ENCODE measurements around the gene PRKACB.

PRKACB gene

GRCh38 chr1:84165601-84166000, 21.5 kb downstream of the PRKACB start:
- no peak overlapping the region for H3K4me3 ChIP-seq (ENCODE audit: low read length)
- H3K4me1 ChIP-seq (ENCODE audit: control insufficient read depth, low read depth, low read length): no peaks in the 10 kb centered on the region
- no peak overlapping the region for H3K4me2 ChIP-seq (ENCODE audit: low read length)
- no peak overlapping the region for H2AK5ac ChIP-seq (ENCODE audit: low read length)
- H3K79me2 ChIP-seq (ENCODE audit: control insufficient read depth, insufficient read depth, low read length): no peaks in the 10 kb centered on the region
- H2BK120ac ChIP-seq (ENCODE audit: low read depth, low read length): no peak overlapping the region
- no peak overlapping the region for H2BK15ac ChIP-seq (replicated peaks; ENCODE audit: low read depth)
- H3K79me1 ChIP-seq (ENCODE audit: low read length): peaks cover 1% of the 10 kb centered on the region
- H2BK5ac ChIP-seq (ENCODE audit: low read length): no peak overlapping the region
- no peak overlapping the region for H4K8ac ChIP-seq (ENCODE audit: low read depth, low read length)
- H3K27me3 ChIP-seq (ENCODE audit: insufficient read depth, low read length, poor library complexity): no peaks in the 10 kb centered on the region
- H3K56ac ChIP-seq (ENCODE audit: low read length): no peak overlapping the region
- no peak for DNase-seq
- no peak overlapping the region for H3K23ac ChIP-seq (ENCODE audit: low read length)
- H4K5ac ChIP-seq (ENCODE audit: low read length): no peak overlapping the region
- H3K18ac ChIP-seq (ENCODE audit: low read length): no peak overlapping the region
- H3K9ac ChIP-seq (ENCODE audit: low read length): no peak overlapping the region
- 100% methylated on average over 1 of the region's 1 CpG for WGBS (ENCODE audit: extremely low coverage, insufficient coverage, low lambda C conversion rate)
- no peaks in the 10 kb centered on the region for H3K36me3 ChIP-seq (ENCODE audit: control insufficient read depth, insufficient read depth, low read length)
- no peak overlapping the region for H3K4ac ChIP-seq (ENCODE audit: low read depth, low read length)
- H3K27ac ChIP-seq (ENCODE audit: low read depth, low read length): no peak overlapping the region

GRCh38 chr1:84166797-84167196, 22.7 kb downstream of the PRKACB start:
- Histone ChIP-seq H3K18ac (ENCODE audit: low read length) (no peak overlapping the region), H3K36me3 (ENCODE audit: control insufficient read depth, insufficient read depth, low read length) (no peaks in the 10 kb centered on the region), H3K79me1 (ENCODE audit: low read length) (peaks cover 1% of the 10 kb centered on the region), H3K23ac (ENCODE audit: low read length) (no peak overlapping the region), H2BK5ac (ENCODE audit: low read length) (no peak overlapping the region), H2AK5ac (ENCODE audit: low read length) (no peak overlapping the region), H3K4ac (ENCODE audit: low read depth, low read length) (no peak overlapping the region), H2BK120ac (ENCODE audit: low read depth, low read length) (no peak overlapping the region), H3K27ac (ENCODE audit: low read depth, low read length) (no peak overlapping the region), H3K4me3 (ENCODE audit: low read length) (no peak overlapping the region), H3K9ac (ENCODE audit: low read length) (no peak overlapping the region), H3K56ac (ENCODE audit: low read length) (no peak overlapping the region), H4K5ac (ENCODE audit: low read length) (no peak overlapping the region), H2BK15ac (replicated peaks; ENCODE audit: low read depth) (no peak overlapping the region), H4K8ac (ENCODE audit: low read depth, low read length) (no peak overlapping the region), H3K4me1 (ENCODE audit: control insufficient read depth, low read depth, low read length) (no peaks in the 10 kb centered on the region), H3K79me2 (ENCODE audit: control insufficient read depth, insufficient read depth, low read length) (no peaks in the 10 kb centered on the region), H3K4me2 (ENCODE audit: low read length) (no peak overlapping the region), H3K27me3 (ENCODE audit: insufficient read depth, low read length, poor library complexity) (no peaks in the 10 kb centered on the region)
- whole genome bisulfite sequencing (ENCODE audit: extremely low coverage, insufficient coverage, low lambda C conversion rate): no CpG with 5 or more reads among the region's 1 CpG
- DNase-seq: no peak

DNA sequence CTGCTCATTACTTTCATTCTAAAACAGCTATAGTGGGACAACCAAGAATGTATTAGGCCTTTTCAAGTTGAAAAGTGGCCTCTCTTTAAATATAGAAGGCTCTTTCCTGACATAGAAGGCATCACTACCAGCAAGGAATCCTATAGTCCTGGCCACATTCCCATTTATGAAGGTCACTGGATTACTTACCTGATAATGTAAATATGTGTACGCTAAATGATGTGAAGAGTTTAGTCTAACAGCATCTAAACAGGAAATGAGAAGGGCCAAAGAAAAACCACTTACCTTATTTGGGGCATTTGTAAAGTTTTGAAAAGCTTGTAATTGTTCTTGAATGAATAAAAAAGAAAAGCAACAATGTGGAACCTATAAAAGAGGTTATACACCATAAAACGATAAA, 24.7 kb downstream of the PRKACB start:
- H3K79me2 ChIP-seq (ENCODE audit: control insufficient read depth, insufficient read depth, low read length): no peaks in the 10 kb centered on the region
- H3K56ac ChIP-seq (ENCODE audit: low read length): no peak overlapping the region
- H2BK15ac ChIP-seq (replicated peaks; ENCODE audit: low read depth): no peak overlapping the region
- H3K36me3 ChIP-seq (ENCODE audit: control insufficient read depth, insufficient read depth, low read length): no peaks in the 10 kb centered on the region
- no peak overlapping the region for H3K18ac ChIP-seq (ENCODE audit: low read length)
- H4K5ac ChIP-seq (ENCODE audit: low read length): no peak overlapping the region
- no peak overlapping the region for H3K23ac ChIP-seq (ENCODE audit: low read length)
- WGBS (ENCODE audit: extremely low coverage, insufficient coverage, low lambda C conversion rate): no CpG with 5 or more reads among the region's 2 CpGs
- no peak overlapping the region for H3K4me2 ChIP-seq (ENCODE audit: low read length)
- no peak overlapping the region for H3K27ac ChIP-seq (ENCODE audit: low read depth, low read length)
- H3K4ac ChIP-seq (ENCODE audit: low read depth, low read length): no peak overlapping the region
- no peak overlapping the region for H3K4me3 ChIP-seq (ENCODE audit: low read length)
- H3K9ac ChIP-seq (ENCODE audit: low read length): no peak overlapping the region
- DNase-seq: no peak
- H2BK5ac ChIP-seq (ENCODE audit: low read length): no peak overlapping the region
- H3K79me1 ChIP-seq (ENCODE audit: low read length): no peaks in the 10 kb centered on the region
- no peaks in the 10 kb centered on the region for H3K27me3 ChIP-seq (ENCODE audit: insufficient read depth, low read length, poor library complexity)
- H2AK5ac ChIP-seq (ENCODE audit: low read length): no peak overlapping the region
- no peak overlapping the region for H4K8ac ChIP-seq (ENCODE audit: low read depth, low read length)
- no peak overlapping the region for H2BK120ac ChIP-seq (ENCODE audit: low read depth, low read length)
- H3K4me1 ChIP-seq (ENCODE audit: control insufficient read depth, low read depth, low read length): no peaks in the 10 kb centered on the region

- H2BK120ac ChIP-seq (ENCODE audit: low read depth, low read length): no peak overlapping the region
- no peak overlapping the region for H2AK5ac ChIP-seq (ENCODE audit: low read length)
- no peak overlapping the region for H4K5ac ChIP-seq (ENCODE audit: low read length)
- no peak overlapping the region for H3K4me2 ChIP-seq (ENCODE audit: low read length)
- no peaks in the 10 kb centered on the region for H3K36me3 ChIP-seq (ENCODE audit: control insufficient read depth, insufficient read depth, low read length)
- H3K27me3 ChIP-seq (ENCODE audit: insufficient read depth, low read length, poor library complexity): no peaks in the 10 kb centered on the region
- H3K27ac ChIP-seq (ENCODE audit: low read depth, low read length): no peak overlapping the region
- no peak overlapping the region for H3K4ac ChIP-seq (ENCODE audit: low read depth, low read length)
- H3K4me1 ChIP-seq (ENCODE audit: control insufficient read depth, low read depth, low read length): peaks cover 4% of the 10 kb centered on the region
- DNase-seq: no peak
- no peak overlapping the region for H3K18ac ChIP-seq (ENCODE audit: low read length)
- H3K79me2 ChIP-seq (ENCODE audit: control insufficient read depth, insufficient read depth, low read length): no peaks in the 10 kb centered on the region
- no CpG with 5 or more reads among the region's 1 CpG for WGBS (ENCODE audit: extremely low coverage, insufficient coverage, low lambda C conversion rate)
- no peak overlapping the region for H3K23ac ChIP-seq (ENCODE audit: low read length)
- no peak overlapping the region for H3K56ac ChIP-seq (ENCODE audit: low read length)
- H3K79me1 ChIP-seq (ENCODE audit: low read length): no peaks in the 10 kb centered on the region
- no peak overlapping the region for H4K8ac ChIP-seq (ENCODE audit: low read depth, low read length)
- no peak overlapping the region for H2BK5ac ChIP-seq (ENCODE audit: low read length)
- H3K9ac ChIP-seq (ENCODE audit: low read length): no peak overlapping the region
- H3K4me3 ChIP-seq (ENCODE audit: low read length): no peak overlapping the region
- H2BK15ac ChIP-seq (replicated peaks; ENCODE audit: low read depth): no peak overlapping the region
These were observed 26.1 kb downstream of the PRKACB start for GRCh38 chr1:84170171-84170570.

- no peak overlapping the region for H2AK5ac ChIP-seq (ENCODE audit: low read length)
- H3K27me3 ChIP-seq (ENCODE audit: insufficient read depth, low read length, poor library complexity): no peaks in the 10 kb centered on the region
- H2BK120ac ChIP-seq (ENCODE audit: low read depth, low read length): no peak overlapping the region
- H3K36me3 ChIP-seq (ENCODE audit: control insufficient read depth, insufficient read depth, low read length): no peaks in the 10 kb centered on the region
- H3K79me1 ChIP-seq (ENCODE audit: low read length): no peaks in the 10 kb centered on the region
- WGBS (ENCODE audit: extremely low coverage, insufficient coverage, low lambda C conversion rate): no CpG with 5 or more reads among the region's 2 CpGs
- peaks cover 4% of the 10 kb centered on the region for H3K4me1 ChIP-seq (ENCODE audit: control insufficient read depth, low read depth, low read length)
- H3K4me3 ChIP-seq (ENCODE audit: low read length): no peak overlapping the region
- no peak overlapping the region for H3K18ac ChIP-seq (ENCODE audit: low read length)
- no peak for DNase-seq
- H3K27ac ChIP-seq (ENCODE audit: low read depth, low read length): no peak overlapping the region
- H2BK15ac ChIP-seq (replicated peaks; ENCODE audit: low read depth): no peak overlapping the region
- no peak overlapping the region for H2BK5ac ChIP-seq (ENCODE audit: low read length)
- H3K4me2 ChIP-seq (ENCODE audit: low read length): no peak overlapping the region
- H3K56ac ChIP-seq (ENCODE audit: low read length): no peak overlapping the region
- no peak overlapping the region for H4K5ac ChIP-seq (ENCODE audit: low read length)
- H3K9ac ChIP-seq (ENCODE audit: low read length): no peak overlapping the region
- no peak overlapping the region for H3K4ac ChIP-seq (ENCODE audit: low read depth, low read length)
- H3K23ac ChIP-seq (ENCODE audit: low read length): no peak overlapping the region
- H3K79me2 ChIP-seq (ENCODE audit: control insufficient read depth, insufficient read depth, low read length): no peaks in the 10 kb centered on the region
- no peak overlapping the region for H4K8ac ChIP-seq (ENCODE audit: low read depth, low read length)
These were observed 27.4 kb downstream of the PRKACB start for GRCh38 chr1:84171481-84171880.

DNA sequence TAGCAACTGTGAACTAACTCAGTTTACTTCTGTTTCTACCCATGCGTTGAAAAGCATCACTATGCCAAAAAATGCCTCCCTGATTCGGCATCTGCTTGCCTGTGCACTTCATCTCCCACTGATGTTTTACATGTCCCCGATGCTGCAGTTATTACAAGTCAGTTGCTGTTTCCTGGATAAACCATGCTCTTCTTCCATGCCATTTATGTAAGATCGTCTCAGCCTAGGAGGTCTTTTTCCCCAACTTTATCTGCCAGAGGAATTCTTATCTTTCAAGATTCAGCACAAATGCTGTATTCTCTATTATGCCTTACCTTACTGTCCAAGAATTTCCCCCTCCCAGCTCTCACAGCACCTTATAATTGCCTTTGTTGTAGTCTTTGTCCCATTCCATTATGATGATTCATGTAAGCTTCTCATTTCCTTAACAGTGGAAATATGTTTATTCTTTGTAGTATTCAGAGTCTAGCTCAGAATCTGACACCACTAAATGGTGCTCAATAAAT, 30.0 kb downstream of the PRKACB start:
- Histone ChIP-seq H3K4ac (ENCODE audit: low read depth, low read length) (no peak overlapping the region), H3K4me2 (ENCODE audit: low read length) (no peak overlapping the region), H3K79me1 (ENCODE audit: low read length) (no peaks in the 10 kb centered on the region), H2AK5ac (ENCODE audit: low read length) (no peak overlapping the region), H3K27me3 (ENCODE audit: insufficient read depth, low read length, poor library complexity) (no peaks in the 10 kb centered on the region), H3K23ac (ENCODE audit: low read length) (no peak overlapping the region), H3K9ac (ENCODE audit: low read length) (no peak overlapping the region), H3K4me3 (ENCODE audit: low read length) (no peak overlapping the region), H2BK120ac (ENCODE audit: low read depth, low read length) (no peak overlapping the region), H4K8ac (ENCODE audit: low read depth, low read length) (no peak overlapping the region), H3K56ac (ENCODE audit: low read length) (no peak overlapping the region), H3K4me1 (ENCODE audit: control insufficient read depth, low read depth, low read length) (peaks cover 4% of the 10 kb centered on the region), H2BK5ac (ENCODE audit: low read length) (no peak overlapping the region), H4K5ac (ENCODE audit: low read length) (no peak overlapping the region), H3K18ac (ENCODE audit: low read length) (no peak overlapping the region), H2BK15ac (replicated peaks; ENCODE audit: low read depth) (no peak overlapping the region), H3K27ac (ENCODE audit: low read depth, low read length) (peak overlapping the region; percentile 1), H3K36me3 (ENCODE audit: control insufficient read depth, insufficient read depth, low read length) (no peaks in the 10 kb centered on the region), H3K79me2 (ENCODE audit: control insufficient read depth, insufficient read depth, low read length) (no peaks in the 10 kb centered on the region)
- WGBS (ENCODE audit: extremely low coverage, insufficient coverage, low lambda C conversion rate): no CpG with 5 or more reads among the region's 4 CpGs
- DNase-seq: peak; percentile 92

Data from mesendoderm (in vitro differentiated cells).